Measurements from ENCODE around the gene PSTPIP2.

GRCh38 chr18:46050268-46050667 is 21.8 kb downstream of the PSTPIP2 start:
- TF ChIP-seq CTCF (IDR thresholded peaks at IDR 0.05; ENCODE audit: insufficient read depth, low read depth, low read length) (no peak), EZH2 (IDR thresholded peaks at IDR 0.05; ENCODE audit: insufficient read depth, low read length) (no peak)

Measured in astrocyte (in vitro differentiated cells and primary cell).